ENCODE measurements around the gene CEACAM3.

DNA sequence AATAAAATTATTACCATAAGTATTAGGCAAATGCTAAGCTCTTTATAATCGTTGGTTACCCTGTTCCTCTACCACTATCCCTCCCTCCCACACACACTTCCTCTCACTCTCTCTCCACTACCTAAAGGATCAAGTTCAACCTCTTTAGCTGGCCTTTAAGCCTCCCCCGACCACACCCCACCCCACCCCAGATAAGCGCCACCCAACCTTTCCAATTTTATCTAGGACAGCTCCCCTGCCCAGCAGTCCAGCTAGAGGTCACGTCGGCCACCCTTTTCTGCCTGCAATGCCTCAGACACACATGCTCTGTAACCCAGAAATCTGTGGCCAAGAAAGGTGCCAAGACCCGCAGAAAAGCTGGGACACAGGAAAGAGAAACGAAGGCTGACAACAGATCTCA is 47.0 kb downstream of the CEACAM3 start:
- TF ChIP-seq, protein P1, sequence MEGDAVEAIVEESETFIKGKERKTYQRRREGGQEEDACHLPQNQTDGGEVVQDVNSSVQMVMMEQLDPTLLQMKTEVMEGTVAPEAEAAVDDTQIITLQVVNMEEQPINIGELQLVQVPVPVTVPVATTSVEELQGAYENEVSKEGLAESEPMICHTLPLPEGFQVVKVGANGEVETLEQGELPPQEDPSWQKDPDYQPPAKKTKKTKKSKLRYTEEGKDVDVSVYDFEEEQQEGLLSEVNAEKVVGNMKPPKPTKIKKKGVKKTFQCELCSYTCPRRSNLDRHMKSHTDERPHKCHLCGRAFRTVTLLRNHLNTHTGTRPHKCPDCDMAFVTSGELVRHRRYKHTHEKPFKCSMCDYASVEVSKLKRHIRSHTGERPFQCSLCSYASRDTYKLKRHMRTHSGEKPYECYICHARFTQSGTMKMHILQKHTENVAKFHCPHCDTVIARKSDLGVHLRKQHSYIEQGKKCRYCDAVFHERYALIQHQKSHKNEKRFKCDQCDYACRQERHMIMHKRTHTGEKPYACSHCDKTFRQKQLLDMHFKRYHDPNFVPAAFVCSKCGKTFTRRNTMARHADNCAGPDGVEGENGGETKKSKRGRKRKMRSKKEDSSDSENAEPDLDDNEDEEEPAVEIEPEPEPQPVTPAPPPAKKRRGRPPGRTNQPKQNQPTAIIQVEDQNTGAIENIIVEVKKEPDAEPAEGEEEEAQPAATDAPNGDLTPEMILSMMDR (tag by site-specific recombination; IDR thresholded peaks at IDR 0.05): no peak
- TF ChIP-seq ZFP37 (tag by site-specific recombination; IDR thresholded peaks at IDR 0.05) (no peak), YY1 (tag by site-specific recombination; IDR thresholded peaks at IDR 0.05) (no peak)
